B cell (primary cell): Measurements from ENCODE around the gene PFN3. TPM values are rescaled to one million over a fixed set of nuclear protein-coding genes. Genes with fewer than 3 reads are reported as not detected.

ENCODE experiments used
- ATAC-seq: fragments of 200-7000 bp; cut with Tn5 transposase; one replicate; pipeline ENCODE4 v1.10.0; 2021; ENCODE audit warnings: low read depth, mild to moderate bottlenecking, moderate number of reproducible peaks, moderate library complexity
- CTCF ChIA-PET: fragments of 350-600 bp; sonication (Branson Sonifier 250); formaldehyde crosslinking; loops from one replicate; lab custom pipeline; 2021; ENCODE audit warnings: antibody characterized with exemption, inconsistent platforms; lab: Charles Lee
- POLR2A ChIA-PET: fragments of 350-600 bp; sonication (Branson Sonifier 250); formaldehyde crosslinking; loops from one replicate; lab custom pipeline; 2021; ENCODE audit warnings: antibody characterized with exemption; lab: Charles Lee
- DNase-seq: peaks from one replicate; pipeline ENCODE4 v3.0.0; 2013
- H2AFZ ChIP-seq: 2 replicates; pipeline ENCODE4 v1.6.1; 2012; ENCODE audit warnings: mild to moderate bottlenecking, low read depth, low read length; ENCODE audit not compliant: insufficient read depth, poor library complexity, severe bottlenecking
- H3K27ac ChIP-seq, 2 donors: 1 replicate in 1 of 2; 2 replicates in 1 of 2; pipeline ENCODE4 v1.5.1; 2012 to 2013; ENCODE audit warnings: low read length in 2 of 2, mild to moderate bottlenecking in 2 of 2, moderate library complexity in 1 of 2
- H3K27me3 ChIP-seq, 4 experiments: fragments of 200-600 bp in 1 of 4; sonication (generic) in 1 of 4; replicated peaks in 1 of 4; 1 replicate in 2 of 4; 2 replicates in 2 of 4; pipeline versions ENCODE4 v1.6.1 to v1.7.0; 2013 to 2016; ENCODE audit warnings: low read length in 3 of 4, mild to moderate bottlenecking in 2 of 4, mixed read lengths in 1 of 4, moderate library complexity in 1 of 4; ENCODE audit not compliant: insufficient read depth in 4 of 4, control insufficient read depth in 3 of 4; ENCODE audit errors: control extremely low read depth in 1 of 4
- H3K36me3 ChIP-seq, 2 experiments: replicated peaks in 1 of 2; 1 replicate in 1 of 2; 2 replicates in 1 of 2; pipeline versions ENCODE4 v1.6.1 to v1.7.1; 2013; ENCODE audit warnings: low read length in 1 of 2; ENCODE audit not compliant: insufficient read depth in 2 of 2, control insufficient read depth in 1 of 2; ENCODE audit errors: control extremely low read depth in 1 of 2, extremely low read depth in 1 of 2
- H3K4me1 ChIP-seq, 2 donors: fragments of 200-600 bp in 1 of 2; sonication (generic) in 1 of 2; 1 replicate in 1 of 2; 2 replicates in 1 of 2; pipeline versions ENCODE4 v1.5.1 to v1.6.1; 2013 to 2017; ENCODE audit warnings: low read length in 2 of 2; ENCODE audit not compliant: control insufficient read depth in 2 of 2, insufficient read depth in 2 of 2
- H3K4me2 ChIP-seq: replicated peaks from 2 replicates; pipeline ENCODE3; 2012; ENCODE audit warnings: mild to moderate bottlenecking, low read depth, low read length; ENCODE audit not compliant: poor library complexity, severe bottlenecking
- H3K4me3 ChIP-seq, 5 experiments: fragments of 200-600 bp in 1 of 5; sonication (generic) in 1 of 5; 1 replicate in 3 of 5; 2 replicates in 2 of 5; pipeline versions ENCODE4 v1.5.1 to v1.7.0; 2011 to 2016; ENCODE audit warnings: low read length in 4 of 5, mild to moderate bottlenecking in 4 of 5, low read depth in 2 of 5, control low read depth in 1 of 5, moderate library complexity in 1 of 5; ENCODE audit not compliant: insufficient read depth in 1 of 5; ENCODE audit errors: control extremely low read depth in 1 of 5, extremely low read depth in 1 of 5
- H3K79me2 ChIP-seq: fragments of 200-600 bp; sonication (generic); one replicate; pipeline ENCODE4 v1.6.0; 2016; ENCODE audit warnings: low read length; ENCODE audit not compliant: control insufficient read depth, insufficient read depth
- H3K9ac ChIP-seq: fragments of 200-600 bp; sonication (generic); 2 replicates; pipeline ENCODE4 v1.6.1; 2017; ENCODE audit warnings: mild to moderate bottlenecking, low read length, moderate library complexity
- H3K9me3 ChIP-seq, 3 donors: one replicate each; pipeline versions ENCODE4 v1.6.1 to v1.7.1; 2013; ENCODE audit warnings: low read length in 2 of 3; ENCODE audit not compliant: control insufficient read depth in 2 of 3, insufficient read depth in 1 of 3; ENCODE audit errors: control extremely low read depth in 1 of 3
- H4K20me1 ChIP-seq: 2 replicates; pipeline ENCODE4 v1.6.0; 2012; ENCODE audit warnings: mild to moderate bottlenecking, low read length; ENCODE audit not compliant: insufficient read depth, control insufficient read depth, poor library complexity, severe bottlenecking
- H3K27ac Mint-ChIP-seq: one replicate; pipeline ENCODE4 v1.8.0; 2021; ENCODE audit warnings: mixed read lengths
- H3K27me3 Mint-ChIP-seq: one replicate; pipeline ENCODE4 v1.8.0; 2021; ENCODE audit warnings: mixed read lengths
- H3K4me1 Mint-ChIP-seq: one replicate; pipeline ENCODE4 v1.8.0; 2021; ENCODE audit warnings: mixed read lengths
- H3K4me3 Mint-ChIP-seq: one replicate; pipeline ENCODE4 v1.8.0; 2021; ENCODE audit warnings: mixed read lengths
- H3K9me3 Mint-ChIP-seq: one replicate; pipeline ENCODE4 v1.8.0; 2022; ENCODE audit warnings: mixed read lengths; ENCODE audit not compliant: insufficient read depth
- CTCF ChIP-seq: fragments of 200-600 bp; IDR thresholded peaks from one replicate; pipeline ENCODE4 v1.8.0; 2022; ENCODE audit warnings: antibody characterized with exemption, mild to moderate bottlenecking
- EZH2 ChIP-seq: IDR thresholded peaks from 2 replicates; pipeline ENCODE4 v1.6.1; 2012; ENCODE audit warnings: borderline replicate concordance, low read depth, mild to moderate bottlenecking, moderate library complexity, low read length; ENCODE audit not compliant: insufficient read depth, poor library complexity, severe bottlenecking
- WGBS: methylation state at CpG from one replicate; pipeline ENCODE4 v1.1.5; 2013; ENCODE audit warnings: missing lambda C conversion rate; ENCODE audit not compliant: insufficient coverage; 5-methylcytosine and 5-hydroxymethylcytosine counted together
- intact Hi-C: fragments of 100-400 bp; cut with micrococcal nuclease; formaldehyde crosslinking; loops from one replicate; pipeline ENCODE4 v1.10.0; 2022
- polyA plus RNA-seq: library from polyadenylated mRNA; depleted of rRNA; stranded (reverse); fragments of >200 nt; gene quantifications from 2 replicates; pipeline ENCODE4 v1.2.3, GENCODE V29; 2012
- total RNA-seq, 2 donors: library from RNA; stranded (reverse); fragments of 120-200 nt in 1 of 2; gene quantifications; 1 replicate in 1 of 2; 2 replicates in 1 of 2; pipeline versions ENCODE4 v1.2.3 to v1.2.4, GENCODE V29; 2013 to 2022

PFN3 gene
- total and polyA plus RNA-seq, 2 donors (not counting 1 experiment from before 2014, with no cell fraction given), result not detected

- Histone ChIP-seq H3K27ac (no peak overlapping the region), H4K20me1 (no peaks in the 10 kb centered on the region), H3K9ac (no peak overlapping the region), H3K9me3 (no peaks in the 10 kb centered on the region), H3K4me2 (no peak overlapping the region), H3K79me2 (no peaks in the 10 kb centered on the region), H3K36me3 (no peaks in the 10 kb centered on the region), H3K4me3 (no peak overlapping the region), H2AFZ (no peak overlapping the region), H3K4me1 (no peaks in the 10 kb centered on the region), H3K27me3 (peaks cover 0 to 11% (median 0%) of the 10 kb centered on the region in 4 experiments)
- H3K27ac Mint-ChIP-seq, result peak overlapping the region; percentile 37
- no peak for DNase-seq
- WGBS, result 84% methylated on average over 12 of the region's 15 CpGs
- ATAC-seq, result no peak
- peaks cover 15% of the 10 kb centered on the region for H3K27me3 Mint-ChIP-seq
- POLR2A ChIA-PET, result interaction anchor here (0.6 kb wide), 2 partner anchors 25 to 117 kb away, joined by 3 to 6 read pairs; no protein-coding TSS in a partner anchor
- CTCF ChIA-PET, result interaction anchor here (1.0 to 2.2 kb wide), 5 partner anchors 10 to 742 kb away, joined by 3 to 12 read pairs (median 7); no protein-coding TSS in a partner anchor
- TF ChIP-seq CTCF, result no peak
- no peak for TF ChIP-seq EZH2
- intact Hi-C loops, result no loop called here
- H3K9me3 Mint-ChIP-seq, result no peaks in the 10 kb centered on the region
- H3K4me1 Mint-ChIP-seq, result no peaks in the 10 kb centered on the region
- no peak overlapping the region for H3K4me3 Mint-ChIP-seq
Observed at GRCh38 chr5:177378884-177379883, 21.3 kb downstream of the PFN3 start.
